Activated naive CD8-positive, alpha-beta T cell treated with anti-CD3 and anti-CD28 coated beads, Interleukin-2, amount 10 ng/mL, durations not matched to agents 7 days and 5 days (primary cell): ENCODE measurements around the gene KRTAP10-12. TPM values are rescaled to one million over a fixed set of nuclear protein-coding genes. Genes with fewer than 3 reads are reported as not detected.

Source experiments
- ATAC-seq: fragments of 150-1000 bp; cut with Tn5 transposase; one replicate; pipeline ENCODE4 v1.10.0; 2021; ENCODE audit warnings: low read depth, moderate library complexity
- POLR2A ChIA-PET: fragments of 350-600 bp; sonication (Branson Sonifier 250); formaldehyde crosslinking; loops from one replicate; lab custom pipeline; 2021; ENCODE audit warnings: antibody characterized with exemption; lab: Charles Lee
- DNase-seq: peaks from one replicate; pipeline ENCODE4 v3.0.0; 2021
- H3K27ac Mint-ChIP-seq: one replicate; pipeline ENCODE4 v1.8.0; 2022; ENCODE audit warnings: mild to moderate bottlenecking, mixed read lengths
- H3K27me3 Mint-ChIP-seq: one replicate; pipeline ENCODE4 v1.8.0; 2022; ENCODE audit warnings: mild to moderate bottlenecking, moderate library complexity, mixed read lengths
- H3K36me3 Mint-ChIP-seq: one replicate; pipeline ENCODE4 v1.8.0; 2021; ENCODE audit warnings: mild to moderate bottlenecking, mixed read lengths
- H3K4me1 Mint-ChIP-seq: one replicate; pipeline ENCODE4 v1.8.0; 2021; ENCODE audit warnings: mixed read lengths
- H3K4me3 Mint-ChIP-seq: one replicate; pipeline ENCODE4 v1.8.0; 2022; ENCODE audit warnings: mild to moderate bottlenecking, moderate library complexity, mixed read lengths
- H3K9me3 Mint-ChIP-seq: one replicate; pipeline ENCODE4 v1.8.0; 2021; ENCODE audit warnings: mixed read lengths
- total RNA-seq, 2 experiments: library from RNA; stranded (reverse); gene quantifications; one replicate each; pipeline ENCODE4 v1.2.3, GENCODE V29; 2021

KRTAP10-12 gene
- total RNA-seq, 2 experiments from 2014 or later: not detected

DNA sequence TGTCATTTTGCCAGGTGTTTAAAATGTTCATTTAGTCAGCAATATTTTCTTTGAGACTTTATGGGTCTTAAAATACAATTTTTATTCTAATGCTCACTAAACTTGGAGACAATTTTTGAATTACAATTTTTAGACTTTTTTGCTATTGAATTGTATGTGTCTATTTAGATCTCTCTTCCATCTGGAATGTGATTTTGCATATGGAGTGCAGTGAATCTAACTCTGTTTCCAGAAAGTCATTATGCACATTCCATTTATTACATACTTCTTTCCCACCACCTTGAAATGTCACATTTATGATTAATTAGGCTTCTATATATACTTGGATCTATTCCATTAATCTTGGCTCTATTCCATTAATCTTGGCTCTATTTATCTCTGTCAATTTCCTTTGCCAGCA is 20.0 kb downstream of the KRTAP10-12 start:
- POLR2A ChIA-PET: no interaction called here
- H3K27me3 Mint-ChIP-seq: peaks cover 82% of the 10 kb centered on the region
- H3K4me1 Mint-ChIP-seq: peaks cover 8% of the 10 kb centered on the region
- H3K9me3 Mint-ChIP-seq: no peaks in the 10 kb centered on the region
- no peak for DNase-seq
- H3K36me3 Mint-ChIP-seq: no peaks in the 10 kb centered on the region
- no peak overlapping the region for H3K27ac Mint-ChIP-seq
- H3K4me3 Mint-ChIP-seq: no peak overlapping the region
- ATAC-seq: no peak

DNA sequence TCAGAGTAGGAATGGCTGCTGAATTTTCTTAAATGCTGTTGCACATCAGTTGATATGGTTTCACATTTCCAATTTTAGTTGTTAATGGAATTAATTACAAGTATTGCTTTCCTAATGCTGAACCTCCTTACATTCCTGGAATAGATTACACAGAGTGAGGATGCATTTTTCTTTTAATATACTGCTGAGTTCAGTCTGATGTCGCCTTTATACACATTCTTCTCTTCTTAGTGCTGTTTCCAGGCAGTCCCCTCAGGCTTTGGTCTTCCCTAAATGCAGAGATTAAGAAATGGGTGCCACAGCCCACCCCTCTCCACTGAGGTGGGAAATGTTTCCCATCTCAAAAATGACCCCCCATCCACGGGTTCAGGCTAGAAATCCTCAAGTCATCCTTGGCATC is 21.1 kb downstream of the KRTAP10-12 start:
- Mint-ChIP-seq H3K27ac (no peak overlapping the region), H3K36me3 (no peaks in the 10 kb centered on the region), H3K4me1 (peaks cover 13% of the 10 kb centered on the region), H3K4me3 (no peak overlapping the region), H3K9me3 (no peaks in the 10 kb centered on the region), H3K27me3 (peaks cover 84% of the 10 kb centered on the region)
- DNase-seq (no peak), ATAC-seq (no peak)
- POLR2A ChIA-PET: no interaction called here

DNA sequence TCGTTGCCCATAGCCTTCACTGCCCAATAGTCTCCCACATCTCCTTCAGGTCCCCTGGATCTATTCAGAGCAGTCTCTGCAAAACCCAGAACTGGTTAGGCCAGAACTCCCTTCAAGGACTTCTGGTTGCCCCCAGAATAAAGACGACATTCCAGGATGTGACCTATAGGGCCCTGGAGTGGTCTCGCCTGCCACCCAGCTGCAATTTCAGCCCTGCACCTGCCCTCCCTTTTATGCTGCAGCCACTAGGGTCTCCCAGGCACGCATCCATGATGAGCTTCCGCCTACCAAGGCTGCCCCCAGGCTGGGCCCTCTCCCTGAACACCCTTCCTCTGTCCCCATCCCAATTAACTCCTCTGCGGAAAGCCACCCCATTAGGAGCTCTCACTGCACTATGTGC is 21.6 kb downstream of the KRTAP10-12 start:
- Mint-ChIP-seq H3K4me3 (no peak overlapping the region), H3K4me1 (peaks cover 15% of the 10 kb centered on the region), H3K27me3 (peaks cover 82% of the 10 kb centered on the region), H3K9me3 (no peaks in the 10 kb centered on the region), H3K27ac (no peak overlapping the region), H3K36me3 (no peaks in the 10 kb centered on the region)
- ATAC-seq (no peak), DNase-seq (no peak)
- POLR2A ChIA-PET: no interaction called here

DNA sequence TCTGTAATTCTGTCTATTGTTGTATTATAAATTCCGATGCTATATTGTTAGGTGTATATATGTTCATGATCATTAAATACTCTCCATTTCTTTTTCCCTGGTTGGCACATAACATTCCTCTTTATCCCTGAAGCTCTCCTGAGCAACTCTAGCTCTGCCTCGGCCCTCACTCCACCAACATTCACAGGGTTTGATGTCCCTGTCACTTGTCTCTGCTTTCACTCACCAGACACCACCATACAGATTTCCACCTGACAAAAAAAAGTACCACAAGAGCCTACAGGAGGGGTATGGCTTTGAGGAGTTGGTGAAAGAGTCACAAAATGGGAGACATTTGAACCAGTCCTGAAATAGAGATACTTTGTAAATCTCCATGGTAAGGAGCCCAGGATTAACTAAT is 23.2 kb downstream of the KRTAP10-12 start:
- no peak for ATAC-seq
- Mint-ChIP-seq H3K27me3 (peaks cover 78% of the 10 kb centered on the region), H3K9me3 (no peaks in the 10 kb centered on the region), H3K4me1 (peaks cover 12% of the 10 kb centered on the region), H3K27ac (no peak overlapping the region), H3K4me3 (no peak overlapping the region), H3K36me3 (no peaks in the 10 kb centered on the region)
- no peak for DNase-seq
- POLR2A ChIA-PET: no interaction called here

DNA sequence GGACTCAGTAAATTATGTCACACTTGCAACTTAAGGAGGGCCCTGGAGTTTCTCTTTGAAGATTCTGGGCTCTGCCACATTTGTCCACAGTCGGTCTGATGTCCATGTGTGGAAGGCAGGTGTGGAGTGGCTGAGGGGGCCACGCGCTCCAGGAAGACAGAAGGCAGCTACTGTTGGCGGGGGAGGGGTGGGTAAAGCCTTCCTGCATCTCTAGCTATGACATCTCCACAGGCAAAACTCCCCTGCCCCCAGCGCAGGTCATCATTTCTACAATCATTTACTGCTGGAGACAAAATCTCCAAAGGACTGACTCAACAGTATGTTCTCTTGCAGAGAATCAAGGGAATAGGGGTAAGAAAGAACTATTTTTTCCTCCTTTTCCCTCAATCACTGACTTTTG is 25.8 kb downstream of the KRTAP10-12 start:
- H3K27ac Mint-ChIP-seq: no peak overlapping the region
- ATAC-seq (no peak), DNase-seq (no peak)
- peaks cover 9% of the 10 kb centered on the region for H3K4me1 Mint-ChIP-seq
- H3K9me3 Mint-ChIP-seq: no peaks in the 10 kb centered on the region
- peaks cover 72% of the 10 kb centered on the region for H3K27me3 Mint-ChIP-seq
- H3K36me3 Mint-ChIP-seq: no peaks in the 10 kb centered on the region
- no peak overlapping the region for H3K4me3 Mint-ChIP-seq
- POLR2A ChIA-PET: no interaction called here

DNA sequence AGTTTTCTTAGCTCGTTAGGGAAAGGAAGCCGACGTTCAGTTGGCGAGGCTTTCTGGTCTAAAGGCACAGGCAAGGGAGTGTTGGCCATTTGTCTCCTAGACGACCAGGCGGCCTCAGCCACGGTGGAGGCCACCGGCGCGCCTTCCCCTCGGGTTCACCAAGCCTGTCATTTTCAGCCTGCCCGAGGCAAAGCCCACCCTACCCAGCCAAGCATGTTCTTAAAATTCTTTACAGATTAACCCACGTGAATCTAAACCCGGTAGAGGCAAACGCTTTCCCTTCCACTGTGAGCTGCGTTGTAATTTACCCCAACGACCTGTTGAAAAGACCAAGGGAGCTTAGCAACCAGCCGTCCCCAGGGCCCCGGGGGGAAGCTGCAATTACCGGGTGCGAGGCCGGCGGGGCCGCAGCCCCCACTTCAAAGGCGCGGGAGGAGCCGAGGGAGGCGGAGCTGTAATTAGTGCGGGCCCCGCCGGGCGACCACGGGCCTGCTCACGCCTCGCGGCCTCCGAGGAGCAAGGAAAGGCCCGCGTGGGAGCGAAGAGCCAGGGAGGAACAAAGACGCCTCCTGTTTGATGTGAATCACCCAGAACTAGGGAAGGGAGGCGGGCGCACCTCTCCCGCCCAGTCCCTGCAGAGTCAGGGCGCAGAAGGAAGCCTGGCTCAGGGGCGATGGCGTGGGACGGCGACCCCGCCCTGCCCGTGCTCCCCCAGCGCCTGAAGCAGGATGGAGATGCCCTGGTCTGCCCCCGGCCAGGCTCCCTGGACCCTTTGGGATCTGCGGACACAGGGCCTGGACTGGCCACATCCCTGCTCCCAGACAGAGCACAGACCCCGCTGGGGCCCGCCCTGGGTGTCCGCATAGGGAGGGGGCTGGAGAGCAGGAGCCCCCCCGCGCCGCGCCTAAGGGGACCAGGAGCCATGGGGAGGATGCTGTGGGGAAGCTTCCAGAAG is 26.5 kb downstream of the KRTAP10-12 start:
- H3K4me3 Mint-ChIP-seq: peak overlapping the region; percentile 56

DNA sequence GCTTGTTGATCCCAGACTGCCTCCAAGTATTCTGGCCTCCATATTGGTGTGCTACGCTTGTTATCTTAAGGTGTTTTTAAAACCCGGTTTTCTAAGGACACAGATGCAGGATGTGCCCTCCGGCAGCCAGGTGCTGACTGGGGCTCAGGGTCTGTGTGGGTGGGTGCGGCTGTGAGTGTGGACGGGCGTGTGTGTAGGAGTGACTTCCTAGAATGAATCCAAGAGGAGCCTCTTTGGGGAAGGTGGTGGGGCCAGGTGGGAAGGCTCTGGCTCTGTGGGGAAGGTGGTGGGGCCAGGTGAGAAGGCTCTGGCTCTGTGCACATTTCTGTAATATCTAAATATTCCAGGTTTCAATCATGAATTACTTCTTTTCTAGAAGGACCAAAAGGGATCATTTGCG is 27.2 kb downstream of the KRTAP10-12 start:
- Mint-ChIP-seq H3K4me1 (peaks cover 9% of the 10 kb centered on the region), H3K36me3 (no peaks in the 10 kb centered on the region), H3K27ac (no peak overlapping the region), H3K9me3 (no peaks in the 10 kb centered on the region), H3K4me3 (peak overlapping the region; percentile 47), H3K27me3 (peaks cover 60% of the 10 kb centered on the region)
- POLR2A ChIA-PET: no interaction called here
- DNase-seq: no peak
- no peak for ATAC-seq

More for the DNA sequence above, 26.5 kb downstream of the KRTAP10-12 start:
- DNase-seq (peak; percentile 44), ATAC-seq (peak; percentile 54)
- no peak overlapping the region for H3K27ac Mint-ChIP-seq
- no peaks in the 10 kb centered on the region for H3K36me3 Mint-ChIP-seq
- H3K27me3 Mint-ChIP-seq: peaks cover 66% of the 10 kb centered on the region
- H3K4me1 Mint-ChIP-seq: peaks cover 9% of the 10 kb centered on the region
- POLR2A ChIA-PET: no interaction called here
- no peaks in the 10 kb centered on the region for H3K9me3 Mint-ChIP-seq

DNA sequence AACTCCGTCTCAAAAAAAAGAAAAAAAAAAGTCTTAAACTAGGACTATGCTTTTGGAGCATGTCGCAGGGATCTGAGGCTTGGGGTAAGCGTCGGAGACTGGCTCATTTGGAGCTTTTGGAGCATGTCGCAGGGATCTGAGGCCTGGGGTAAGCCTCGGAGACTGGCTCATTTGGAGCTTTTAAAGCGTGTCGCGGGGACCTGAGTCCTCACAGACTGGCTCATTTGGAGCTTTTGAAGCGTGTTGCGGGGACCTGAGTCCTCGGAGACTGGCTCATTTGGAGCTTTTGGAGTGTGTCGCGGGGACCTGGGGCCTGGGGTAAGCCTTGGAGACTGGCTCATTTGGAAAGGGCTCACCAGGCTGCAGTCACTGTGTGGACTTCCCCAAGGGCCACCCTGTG is 28.0 kb downstream of the KRTAP10-12 start:
- POLR2A ChIA-PET: no interaction called here
- no peak overlapping the region for H3K27ac Mint-ChIP-seq
- H3K36me3 Mint-ChIP-seq: no peaks in the 10 kb centered on the region
- ATAC-seq: no peak
- peaks cover 9% of the 10 kb centered on the region for H3K4me1 Mint-ChIP-seq
- no peak overlapping the region for H3K4me3 Mint-ChIP-seq
- peaks cover 55% of the 10 kb centered on the region for H3K27me3 Mint-ChIP-seq
- DNase-seq: no peak
- no peaks in the 10 kb centered on the region for H3K9me3 Mint-ChIP-seq

DNA sequence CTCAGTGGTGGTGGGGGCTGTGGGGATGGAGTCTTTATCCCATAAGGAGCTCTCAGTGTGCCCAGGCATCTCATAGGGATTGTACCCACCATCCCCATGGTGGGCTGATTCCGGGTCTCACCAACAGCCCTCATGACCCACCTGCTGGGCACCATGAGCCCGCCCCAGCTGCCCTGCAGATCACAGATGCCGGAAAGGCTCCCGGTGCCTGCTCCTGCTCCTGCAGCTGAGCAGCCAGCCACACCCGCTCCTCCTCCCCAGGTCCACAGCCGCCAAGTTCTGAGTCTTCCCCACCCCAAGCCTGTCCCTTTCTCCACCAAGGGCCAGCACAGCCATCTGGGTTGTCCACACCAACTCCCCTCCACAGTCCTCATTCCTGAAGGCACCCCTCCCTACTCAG is 29.9 kb downstream of the KRTAP10-12 start:
- Mint-ChIP-seq H3K4me3 (no peak overlapping the region), H3K9me3 (no peaks in the 10 kb centered on the region), H3K4me1 (peaks cover 9% of the 10 kb centered on the region), H3K27ac (no peak overlapping the region), H3K36me3 (no peaks in the 10 kb centered on the region), H3K27me3 (peaks cover 39% of the 10 kb centered on the region)
- no peak for ATAC-seq
- POLR2A ChIA-PET: no interaction called here
- DNase-seq: no peak

DNA sequence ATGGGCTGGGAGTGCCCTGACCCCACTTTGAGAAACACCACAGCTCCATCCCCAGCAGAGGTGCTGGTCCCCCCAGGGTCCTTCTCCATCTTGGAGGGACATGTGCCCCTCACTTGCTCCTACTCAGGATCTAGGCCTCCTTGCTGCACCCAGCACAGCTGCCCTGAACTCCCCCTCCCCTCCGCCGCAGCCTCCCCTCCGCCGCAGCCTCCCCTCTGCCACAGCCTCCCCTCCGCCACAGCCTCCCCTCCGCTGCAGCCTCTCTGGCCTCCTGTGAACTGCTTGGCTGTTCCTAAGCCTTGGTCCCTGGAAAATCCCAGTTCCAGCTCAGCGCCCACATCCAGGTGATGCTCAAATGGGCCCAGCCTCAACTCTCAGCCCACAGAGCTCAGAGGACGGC is 30.3 kb downstream of the KRTAP10-12 start:
- DNase-seq (no peak), ATAC-seq (no peak)
- no peak overlapping the region for H3K27ac Mint-ChIP-seq
- H3K4me1 Mint-ChIP-seq: peaks cover 9% of the 10 kb centered on the region
- H3K9me3 Mint-ChIP-seq: no peaks in the 10 kb centered on the region
- POLR2A ChIA-PET: no interaction called here
- peaks cover 34% of the 10 kb centered on the region for H3K27me3 Mint-ChIP-seq
- no peak overlapping the region for H3K4me3 Mint-ChIP-seq
- H3K36me3 Mint-ChIP-seq: no peaks in the 10 kb centered on the region

DNA sequence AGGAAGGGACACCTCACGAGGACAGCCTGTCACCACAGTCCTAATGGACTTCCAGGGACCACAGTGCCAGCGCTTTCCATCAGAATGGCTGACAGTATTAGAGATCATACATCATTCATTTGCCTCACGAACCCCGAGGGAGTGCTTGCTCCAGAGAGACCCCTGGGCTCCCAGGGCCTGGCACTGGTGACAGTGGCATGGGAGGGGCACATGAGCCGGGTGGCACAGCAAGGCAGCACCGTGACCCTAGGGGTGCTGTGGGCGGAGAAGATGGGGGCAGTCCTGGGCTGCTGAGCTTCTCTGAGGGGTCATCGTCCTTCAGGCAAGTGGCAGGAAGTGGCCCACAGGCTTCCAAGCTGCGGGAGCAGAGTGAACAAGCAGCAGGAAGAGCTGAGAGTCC is 30.8 kb downstream of the KRTAP10-12 start:
- no peak overlapping the region for H3K27ac Mint-ChIP-seq
- no peak overlapping the region for H3K4me3 Mint-ChIP-seq
- no peak for DNase-seq
- no peak for ATAC-seq
- no peaks in the 10 kb centered on the region for H3K36me3 Mint-ChIP-seq
- no peaks in the 10 kb centered on the region for H3K9me3 Mint-ChIP-seq
- POLR2A ChIA-PET: no interaction called here
- peaks cover 30% of the 10 kb centered on the region for H3K27me3 Mint-ChIP-seq
- H3K4me1 Mint-ChIP-seq: peaks cover 7% of the 10 kb centered on the region

DNA sequence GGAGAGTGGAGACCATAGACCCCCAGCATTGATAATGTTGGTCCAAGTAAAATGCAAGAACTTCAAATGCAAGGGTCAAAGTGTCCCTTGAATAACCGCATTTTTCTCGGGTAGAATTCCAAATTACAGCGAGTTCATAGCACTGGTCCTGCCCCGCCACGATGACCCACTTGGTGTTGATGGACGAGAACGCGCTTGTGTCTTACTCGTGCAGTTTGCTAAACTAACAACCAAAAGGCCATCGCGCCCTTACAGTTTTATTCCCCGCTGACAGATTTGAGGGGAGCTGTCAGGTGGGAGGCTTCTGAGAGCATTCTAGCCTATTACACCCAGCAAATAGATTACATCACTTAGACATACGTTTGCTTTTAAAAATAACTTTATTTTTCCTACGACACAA is 31.7 kb downstream of the KRTAP10-12 start:
- Mint-ChIP-seq H3K4me3 (no peak overlapping the region), H3K27me3 (peaks cover 24% of the 10 kb centered on the region), H3K9me3 (no peaks in the 10 kb centered on the region), H3K4me1 (peaks cover 2% of the 10 kb centered on the region), H3K36me3 (no peaks in the 10 kb centered on the region), H3K27ac (no peak overlapping the region)
- DNase-seq (no peak), ATAC-seq (no peak)
- POLR2A ChIA-PET: no interaction called here

DNA sequence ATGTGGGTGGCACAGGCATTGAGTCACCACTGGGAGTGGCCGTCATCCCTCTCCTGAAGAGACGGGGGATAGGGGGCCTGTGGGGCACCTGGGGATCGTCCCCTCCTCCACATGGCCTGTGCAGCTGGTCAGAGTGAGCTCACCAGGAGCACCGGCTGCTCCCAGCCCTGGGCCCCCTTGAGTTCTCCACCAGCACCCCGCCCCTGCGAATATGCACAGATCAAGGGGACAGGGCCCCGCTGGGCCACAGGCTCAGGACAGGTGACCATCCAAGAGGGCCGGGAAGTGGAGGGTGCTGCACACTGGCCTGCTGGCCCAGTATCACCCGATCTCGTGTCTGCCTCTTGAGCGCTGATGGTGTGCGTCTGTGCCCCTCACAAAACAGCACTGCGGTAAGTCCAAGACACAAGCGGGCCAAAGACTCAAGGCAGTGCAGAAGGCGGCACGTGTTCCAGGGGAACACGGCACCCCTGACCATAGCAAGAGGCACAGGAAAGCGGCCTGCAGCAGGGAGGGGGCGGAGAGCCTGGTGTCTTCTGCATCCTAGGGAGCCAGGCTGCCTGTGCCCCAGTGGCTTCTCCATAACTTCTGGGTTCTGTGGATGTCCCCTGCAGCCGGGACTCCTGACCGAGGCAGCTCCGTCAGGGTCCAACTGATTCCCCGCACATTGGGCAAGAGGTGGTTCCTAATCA is 32.5 kb downstream of the KRTAP10-12 start:
- ATAC-seq: no peak
- H3K27ac Mint-ChIP-seq: no peak overlapping the region
- H3K4me1 Mint-ChIP-seq: no peaks in the 10 kb centered on the region
- no peaks in the 10 kb centered on the region for H3K9me3 Mint-ChIP-seq
- POLR2A ChIA-PET: no interaction called here
- no peaks in the 10 kb centered on the region for H3K36me3 Mint-ChIP-seq
- no peak for DNase-seq
- no peak overlapping the region for H3K4me3 Mint-ChIP-seq
- H3K27me3 Mint-ChIP-seq: peaks cover 19% of the 10 kb centered on the region

DNA sequence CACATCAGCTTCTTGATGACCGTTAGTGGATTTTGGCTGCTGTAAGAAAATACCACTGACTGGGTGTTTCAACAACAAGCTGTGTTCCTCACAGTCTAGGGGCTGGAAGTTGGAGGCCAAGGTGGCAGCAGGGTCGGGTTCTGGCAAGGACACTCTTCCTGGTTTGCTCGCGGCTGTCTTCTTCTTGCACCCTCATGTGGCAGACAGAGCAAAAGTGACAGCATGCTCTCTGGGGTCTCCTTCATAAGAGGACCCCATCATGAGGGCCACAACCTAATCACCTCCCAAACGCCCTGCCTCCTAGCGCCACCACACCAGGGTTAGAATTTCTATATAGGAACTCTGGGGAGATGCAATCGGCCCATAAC is 33.0 kb downstream of the KRTAP10-12 start:
- ATAC-seq (no peak), DNase-seq (no peak)
- H3K9me3 Mint-ChIP-seq: no peaks in the 10 kb centered on the region
- peaks cover 14% of the 10 kb centered on the region for H3K27me3 Mint-ChIP-seq
- no peaks in the 10 kb centered on the region for H3K36me3 Mint-ChIP-seq
- no peak overlapping the region for H3K4me3 Mint-ChIP-seq
- H3K4me1 Mint-ChIP-seq: no peaks in the 10 kb centered on the region
- POLR2A ChIA-PET: no interaction called here
- H3K27ac Mint-ChIP-seq: no peak overlapping the region
